Fibroblast of villous mesenchyme (primary cell): ENCODE data around the gene TGFBR3. TPM values are rescaled to one million over a fixed set of nuclear protein-coding genes. Genes with fewer than 3 reads are reported as not detected.

Experiments
- DNase-seq: peaks from one replicate; pipeline ENCODE4 v3.0.0-alpha.2; 2010; ENCODE audit warnings: low read depth
- H3K4me3 ChIP-seq: 2 replicates; pipeline ENCODE4 v1.5.1; 2011; ENCODE audit warnings: low read depth, mild to moderate bottlenecking, low read length
- CTCF ChIP-seq: IDR thresholded peaks from 2 replicates; pipeline ENCODE4 v1.5.1; 2012; ENCODE audit warnings: low read depth, mild to moderate bottlenecking, low read length; ENCODE audit not compliant: insufficient read depth
- total RNA-seq: library from RNA; depleted of rRNA; stranded (reverse); fragments of >200 nt; gene quantifications from 2 replicates; pipeline ENCODE4 v1.2.3, GENCODE V29; 2012

TGFBR3 gene
- total RNA-seq, 1 donor = 17.7 TPM

GRCh38 chr1:91791103-91791502, 94.8 kb downstream of the TGFBR3 start:
- H3K4me3 ChIP-seq = no peak overlapping the region
- DNase-seq = no peak
- no peak for TF ChIP-seq CTCF

DNA sequence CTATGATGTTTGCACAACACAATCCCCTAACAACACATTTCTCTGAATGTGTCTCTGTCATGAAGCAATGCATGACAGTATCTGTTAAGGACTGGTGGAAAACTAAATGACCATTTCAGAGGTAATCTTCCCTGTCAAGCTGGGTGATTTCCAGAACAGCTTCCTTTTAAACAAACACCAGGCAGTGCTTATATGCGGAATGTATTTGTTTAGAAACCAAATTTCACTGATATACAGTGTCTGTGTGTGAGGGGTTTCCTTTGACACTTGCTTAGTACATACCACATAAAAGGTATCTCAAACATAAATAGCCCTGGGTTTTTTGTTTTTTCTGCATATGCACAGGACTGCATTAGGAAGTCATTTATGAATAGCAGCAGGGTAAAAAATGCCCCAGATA, 95.6 kb downstream of the TGFBR3 start:
- DNase-seq = peak; percentile 76
- H3K4me3 ChIP-seq = no peak overlapping the region
- no peak for TF ChIP-seq CTCF

DNA sequence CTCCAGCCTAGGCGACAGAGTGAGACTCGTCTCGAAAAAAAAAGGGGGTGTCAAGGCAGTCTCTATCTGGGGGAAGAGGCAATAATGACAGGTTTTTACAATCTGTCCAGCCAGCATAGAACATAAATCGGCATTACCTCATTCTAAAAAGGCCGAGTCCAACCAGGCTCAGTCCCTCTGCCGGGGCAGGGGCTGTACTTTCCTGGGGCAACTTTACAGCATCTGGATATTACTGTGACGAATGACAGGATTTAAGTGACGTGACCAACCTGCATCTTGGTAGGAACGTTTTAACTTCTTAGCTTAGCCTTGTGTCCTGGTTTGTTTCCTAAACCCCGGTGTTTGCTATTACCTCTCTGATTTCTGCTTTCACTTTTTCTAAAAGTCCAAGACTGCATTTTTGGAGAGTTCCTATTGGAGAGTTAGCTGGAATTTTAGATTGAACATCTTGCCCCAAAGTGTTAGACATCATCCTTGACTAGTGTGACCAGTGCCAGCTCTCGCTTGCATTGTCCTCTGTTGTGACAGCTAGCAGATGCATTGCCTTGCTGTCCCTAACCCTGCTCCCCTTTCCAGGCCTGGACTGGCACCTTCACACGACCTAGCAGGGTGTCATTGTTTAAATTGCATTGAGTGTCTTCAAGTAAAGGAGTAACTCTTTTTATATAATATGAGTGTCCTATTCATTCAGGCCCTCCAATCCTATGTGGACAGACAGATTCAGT, 96.5 kb downstream of the TGFBR3 start:
- no peak for TF ChIP-seq CTCF
- H3K4me3 ChIP-seq = no peak overlapping the region
- no peak for DNase-seq

GRCh38 chr1:91787919-91788318, 98.0 kb downstream of the TGFBR3 start:
- no peak for DNase-seq
- no peak for TF ChIP-seq CTCF
- H3K4me3 ChIP-seq = no peak overlapping the region

GRCh38 chr1:91784616-91785015, 101.3 kb downstream of the TGFBR3 start:
- no peak overlapping the region for H3K4me3 ChIP-seq
- no peak for TF ChIP-seq CTCF
- DNase-seq = no peak

DNA sequence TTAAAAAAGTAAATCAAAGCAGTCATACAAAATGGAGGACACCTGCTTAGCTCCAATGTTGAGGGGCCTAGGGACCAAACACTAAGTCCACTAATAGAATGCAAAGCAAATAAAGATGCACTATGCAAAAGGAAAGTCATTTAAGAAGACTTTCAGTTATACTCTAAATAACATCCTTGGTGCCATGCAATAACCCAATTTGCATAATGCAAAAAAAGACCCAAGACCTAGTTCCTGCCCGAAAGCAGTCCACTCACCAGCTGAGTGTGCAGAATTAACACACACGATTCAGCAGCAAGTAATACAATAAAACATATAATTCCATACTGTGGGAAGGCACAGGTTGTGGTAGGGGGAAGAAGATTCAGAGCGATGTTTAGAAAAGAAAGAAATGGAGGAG, 101.8 kb downstream of the TGFBR3 start:
- H3K4me3 ChIP-seq = no peak overlapping the region
- no peak for TF ChIP-seq CTCF
- no peak for DNase-seq
